ENCODE data around the gene SEZ6.

Gene SEZ6

GRCh38 chr17:29002811-29003210 is 3.0 kb downstream of the SEZ6 start:
- no peak overlapping the region for H3K18ac ChIP-seq (ENCODE audit: low read length)
- H2AFZ ChIP-seq (ENCODE audit: low read length): no peak overlapping the region
- H3K27me3 ChIP-seq (ENCODE audit: control insufficient read depth in 3 of 3, insufficient read depth in 3 of 3, low read depth in 1 of 3, low read length in 3 of 3): peaks cover 10 to 60% (median 28%) of the 10 kb centered on the region in 3 experiments
- H3K4me3 ChIP-seq (ENCODE audit: low read length in 2 of 2): no peak overlapping the region
- no CpG with 5 or more reads among the region's 4 CpGs for WGBS, 2 donors (ENCODE audit: extremely low coverage in 2 of 2, insufficient read length in 2 of 2, insufficient replicate concordance in 1 of 2)
- peaks cover 7 to 9% of the 10 kb centered on the region in 2 donors for H3K4me1 ChIP-seq (ENCODE audit: control insufficient read depth in 2 of 2, insufficient read depth in 1 of 2, low read depth in 1 of 2, low read length in 2 of 2)
- H3K4me2 ChIP-seq (ENCODE audit: insufficient read depth, low read length, poor library complexity, severe bottlenecking): no peak overlapping the region
- H2AK5ac ChIP-seq (ENCODE audit: low read depth, low read length): no peak overlapping the region
- H3K23ac ChIP-seq (ENCODE audit: low read depth, low read length, poor library complexity): no peak overlapping the region
- H4K8ac ChIP-seq (ENCODE audit: low read depth, low read length): no peak overlapping the region
- no peak for DNase-seq (ENCODE audit: low spot score)
- H3K27ac ChIP-seq (replicated peaks; ENCODE audit: low read length): no peak overlapping the region
- no peaks in the 10 kb centered on the region for H3K79me1 ChIP-seq (ENCODE audit: low read depth, low read length)
- H4K91ac ChIP-seq (ENCODE audit: low read depth, low read length, poor library complexity): no peak overlapping the region
- no peak overlapping the region for H3K14ac ChIP-seq (ENCODE audit: low read length)
- no peak overlapping the region for H2BK12ac ChIP-seq (ENCODE audit: low read length)
- no peak overlapping the region for H3K4ac ChIP-seq (ENCODE audit: low read length)
- no peak overlapping the region for H2BK120ac ChIP-seq (ENCODE audit: low read depth, low read length)
- no peak overlapping the region for H2BK15ac ChIP-seq (ENCODE audit: low read length)
- H3K9me3 ChIP-seq (replicated peaks in 1 of 2; ENCODE audit: control insufficient read depth in 2 of 2, insufficient read depth in 1 of 2, low read depth in 1 of 2, low read length in 2 of 2): no peaks in the 10 kb centered on the region
- H2BK5ac ChIP-seq (ENCODE audit: low read length): no peak overlapping the region
- H3K36me3 ChIP-seq (replicated peaks in 1 of 2; ENCODE audit: control insufficient read depth in 2 of 2, insufficient read depth in 2 of 2, low read length in 2 of 2): no peaks in the 10 kb centered on the region
- H3K9ac ChIP-seq (ENCODE audit: low read depth, low read length, poor library complexity): no peak overlapping the region

DNA sequence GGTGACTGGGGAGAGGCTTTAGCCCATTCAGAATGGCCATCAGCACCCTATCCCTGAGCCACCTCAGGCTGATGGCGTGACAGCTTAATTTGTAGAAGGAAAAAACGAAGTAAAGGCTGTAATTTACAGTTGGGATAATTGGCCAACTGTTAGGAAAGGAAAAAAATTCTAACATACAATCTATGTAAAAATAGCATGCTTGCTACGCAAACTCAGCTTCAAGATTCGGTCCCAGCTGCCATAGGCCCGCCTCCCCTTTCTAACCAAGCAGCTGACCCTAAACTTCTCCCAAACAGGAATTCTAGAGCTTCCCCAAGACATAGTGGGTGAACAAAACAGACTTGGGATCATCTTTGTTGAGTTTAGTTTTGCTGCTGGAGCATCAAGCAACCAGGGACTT is 4.9 kb downstream of the SEZ6 start:
- no peak overlapping the region for H2BK15ac ChIP-seq (ENCODE audit: low read length)
- no peaks in the 10 kb centered on the region for H3K36me3 ChIP-seq (replicated peaks in 1 of 2; ENCODE audit: control insufficient read depth in 2 of 2, insufficient read depth in 2 of 2, low read length in 2 of 2)
- no peak overlapping the region for H3K9ac ChIP-seq (ENCODE audit: low read depth, low read length, poor library complexity)
- no peak overlapping the region for H3K18ac ChIP-seq (ENCODE audit: low read length)
- H3K4me3 ChIP-seq (ENCODE audit: low read length in 2 of 2): no peak overlapping the region
- peaks cover 4 to 15% of the 10 kb centered on the region in 2 donors for H3K4me1 ChIP-seq (ENCODE audit: control insufficient read depth in 2 of 2, insufficient read depth in 1 of 2, low read depth in 1 of 2, low read length in 2 of 2)
- H3K4me2 ChIP-seq (ENCODE audit: insufficient read depth, low read length, poor library complexity, severe bottlenecking): no peak overlapping the region
- H2BK5ac ChIP-seq (ENCODE audit: low read length): no peak overlapping the region
- peaks cover 10 to 61% (median 26%) of the 10 kb centered on the region in 3 experiments for H3K27me3 ChIP-seq (ENCODE audit: control insufficient read depth in 3 of 3, insufficient read depth in 3 of 3, low read depth in 1 of 3, low read length in 3 of 3)
- H4K8ac ChIP-seq (ENCODE audit: low read depth, low read length): no peak overlapping the region
- no peaks in the 10 kb centered on the region for H3K79me1 ChIP-seq (ENCODE audit: low read depth, low read length)
- H2AFZ ChIP-seq (ENCODE audit: low read length): no peak overlapping the region
- no peak for DNase-seq (ENCODE audit: low spot score)
- no peak overlapping the region for H4K91ac ChIP-seq (ENCODE audit: low read depth, low read length, poor library complexity)
- no peak overlapping the region for H2AK5ac ChIP-seq (ENCODE audit: low read depth, low read length)
- WGBS, 2 donors (ENCODE audit: extremely low coverage in 2 of 2, insufficient read length in 2 of 2, insufficient replicate concordance in 1 of 2): no CpG with 5 or more reads among the region's 5 CpGs
- no peak overlapping the region for H2BK12ac ChIP-seq (ENCODE audit: low read length)
- no peak overlapping the region for H2BK120ac ChIP-seq (ENCODE audit: low read depth, low read length)
- no peak overlapping the region for H3K14ac ChIP-seq (ENCODE audit: low read length)
- H3K4ac ChIP-seq (ENCODE audit: low read length): no peak overlapping the region
- H3K9me3 ChIP-seq (replicated peaks in 1 of 2; ENCODE audit: control insufficient read depth in 2 of 2, insufficient read depth in 1 of 2, low read depth in 1 of 2, low read length in 2 of 2): no peaks in the 10 kb centered on the region
- H3K23ac ChIP-seq (ENCODE audit: low read depth, low read length, poor library complexity): no peak overlapping the region
- H3K27ac ChIP-seq (replicated peaks; ENCODE audit: low read length): no peak overlapping the region

- Histone ChIP-seq H2AFZ (ENCODE audit: low read length) (no peak overlapping the region), H3K18ac (ENCODE audit: low read length) (peak overlapping the region; percentile 53), H2BK120ac (ENCODE audit: low read depth, low read length) (no peak overlapping the region), H2BK15ac (ENCODE audit: low read length) (no peak overlapping the region), H3K79me1 (ENCODE audit: low read depth, low read length) (no peaks in the 10 kb centered on the region), H3K14ac (ENCODE audit: low read length) (no peak overlapping the region), H3K36me3 (replicated peaks in 1 of 2; ENCODE audit: control insufficient read depth in 2 of 2, insufficient read depth in 2 of 2, low read length in 2 of 2) (no peaks in the 10 kb centered on the region), H2BK5ac (ENCODE audit: low read length) (no peak overlapping the region), H3K27me3 (ENCODE audit: control insufficient read depth in 3 of 3, insufficient read depth in 3 of 3, low read depth in 1 of 3, low read length in 3 of 3) (peaks cover 0 to 48% (median 11%) of the 10 kb centered on the region in 3 experiments), H3K27ac (replicated peaks; ENCODE audit: low read length) (no peak overlapping the region), H4K8ac (ENCODE audit: low read depth, low read length) (no peak overlapping the region), H3K4me3 (ENCODE audit: low read length in 2 of 2) (no peak overlapping the region), H3K9me3 (replicated peaks in 1 of 2; ENCODE audit: control insufficient read depth in 2 of 2, insufficient read depth in 1 of 2, low read depth in 1 of 2, low read length in 2 of 2) (no peaks in the 10 kb centered on the region), H3K4me1 (ENCODE audit: control insufficient read depth in 2 of 2, insufficient read depth in 1 of 2, low read depth in 1 of 2, low read length in 2 of 2) (peaks cover 0 to 15% of the 10 kb centered on the region in 2 donors), H2BK12ac (ENCODE audit: low read length) (no peak overlapping the region), H2AK5ac (ENCODE audit: low read depth, low read length) (no peak overlapping the region), H3K4me2 (ENCODE audit: insufficient read depth, low read length, poor library complexity, severe bottlenecking) (no peak overlapping the region), H4K91ac (ENCODE audit: low read depth, low read length, poor library complexity) (no peak overlapping the region), H3K9ac (ENCODE audit: low read depth, low read length, poor library complexity) (peak overlapping the region; percentile 24), H3K23ac (ENCODE audit: low read depth, low read length, poor library complexity) (no peak overlapping the region), H3K4ac (ENCODE audit: low read length) (no peak overlapping the region)
- no peak for DNase-seq (ENCODE audit: low spot score)
- WGBS, 2 donors (ENCODE audit: extremely low coverage in 2 of 2, insufficient read length in 2 of 2, insufficient replicate concordance in 1 of 2): no CpG with 5 or more reads among the region's 5 CpGs
These were observed 6.6 kb downstream of the SEZ6 start for GRCh38 chr17:28999206-28999605.

GRCh38 chr17:28997806-28998205 is 8.0 kb downstream of the SEZ6 start:
- H3K14ac ChIP-seq (ENCODE audit: low read length): no peak overlapping the region
- H3K79me1 ChIP-seq (ENCODE audit: low read depth, low read length): no peaks in the 10 kb centered on the region
- peaks cover 0 to 34% (median 0%) of the 10 kb centered on the region in 3 experiments for H3K27me3 ChIP-seq (ENCODE audit: control insufficient read depth in 3 of 3, insufficient read depth in 3 of 3, low read depth in 1 of 3, low read length in 3 of 3)
- peaks cover under 1 to 19% of the 10 kb centered on the region in 2 donors for H3K4me1 ChIP-seq (ENCODE audit: control insufficient read depth in 2 of 2, insufficient read depth in 1 of 2, low read depth in 1 of 2, low read length in 2 of 2)
- H3K27ac ChIP-seq (replicated peaks; ENCODE audit: low read length): no peak overlapping the region
- H2BK15ac ChIP-seq (ENCODE audit: low read length): no peak overlapping the region
- H3K36me3 ChIP-seq (replicated peaks in 1 of 2; ENCODE audit: control insufficient read depth in 2 of 2, insufficient read depth in 2 of 2, low read length in 2 of 2): no peaks in the 10 kb centered on the region
- no peak overlapping the region for H2AFZ ChIP-seq (ENCODE audit: low read length)
- H3K4me2 ChIP-seq (ENCODE audit: insufficient read depth, low read length, poor library complexity, severe bottlenecking): no peak overlapping the region
- no peak overlapping the region for H3K18ac ChIP-seq (ENCODE audit: low read length)
- H2BK120ac ChIP-seq (ENCODE audit: low read depth, low read length): no peak overlapping the region
- H3K9me3 ChIP-seq (replicated peaks in 1 of 2; ENCODE audit: control insufficient read depth in 2 of 2, insufficient read depth in 1 of 2, low read depth in 1 of 2, low read length in 2 of 2): no peaks in the 10 kb centered on the region
- H2BK5ac ChIP-seq (ENCODE audit: low read length): peak overlapping the region; percentile 44
- H4K91ac ChIP-seq (ENCODE audit: low read depth, low read length, poor library complexity): no peak overlapping the region
- H3K23ac ChIP-seq (ENCODE audit: low read depth, low read length, poor library complexity): no peak overlapping the region
- H2AK5ac ChIP-seq (ENCODE audit: low read depth, low read length): no peak overlapping the region
- no peak overlapping the region for H4K8ac ChIP-seq (ENCODE audit: low read depth, low read length)
- H3K4me3 ChIP-seq (ENCODE audit: low read length in 2 of 2): no peak overlapping the region
- H3K4ac ChIP-seq (ENCODE audit: low read length): no peak overlapping the region
- no peak for DNase-seq (ENCODE audit: low spot score)
- no peak overlapping the region for H2BK12ac ChIP-seq (ENCODE audit: low read length)
- no CpG with 5 or more reads among the region's 1 CpG for WGBS, 2 donors (ENCODE audit: extremely low coverage in 2 of 2, insufficient read length in 2 of 2, insufficient replicate concordance in 1 of 2)
- H3K9ac ChIP-seq (ENCODE audit: low read depth, low read length, poor library complexity): peak overlapping the region; percentile 12

All from neuronal stem cell (in vitro differentiated cells).